Stimulated activated CD4-positive, alpha-beta T cell treated with anti-CD3 and anti-CD28 coated beads, Interleukin-12 subunit alpha, Interleukin-12 subunit beta, amount 100 ng/mL, for 48 hours (primary cell): ENCODE data around the gene ASGR1.

ENCODE experiments used
- DNase-seq, 3 donors: peaks; one replicate each; pipeline ENCODE4 v3.0.0-alpha.2; 2020; ENCODE audit warnings: low read depth in 2 of 3, low spot score in 1 of 3

ASGR1 gene

DNA sequence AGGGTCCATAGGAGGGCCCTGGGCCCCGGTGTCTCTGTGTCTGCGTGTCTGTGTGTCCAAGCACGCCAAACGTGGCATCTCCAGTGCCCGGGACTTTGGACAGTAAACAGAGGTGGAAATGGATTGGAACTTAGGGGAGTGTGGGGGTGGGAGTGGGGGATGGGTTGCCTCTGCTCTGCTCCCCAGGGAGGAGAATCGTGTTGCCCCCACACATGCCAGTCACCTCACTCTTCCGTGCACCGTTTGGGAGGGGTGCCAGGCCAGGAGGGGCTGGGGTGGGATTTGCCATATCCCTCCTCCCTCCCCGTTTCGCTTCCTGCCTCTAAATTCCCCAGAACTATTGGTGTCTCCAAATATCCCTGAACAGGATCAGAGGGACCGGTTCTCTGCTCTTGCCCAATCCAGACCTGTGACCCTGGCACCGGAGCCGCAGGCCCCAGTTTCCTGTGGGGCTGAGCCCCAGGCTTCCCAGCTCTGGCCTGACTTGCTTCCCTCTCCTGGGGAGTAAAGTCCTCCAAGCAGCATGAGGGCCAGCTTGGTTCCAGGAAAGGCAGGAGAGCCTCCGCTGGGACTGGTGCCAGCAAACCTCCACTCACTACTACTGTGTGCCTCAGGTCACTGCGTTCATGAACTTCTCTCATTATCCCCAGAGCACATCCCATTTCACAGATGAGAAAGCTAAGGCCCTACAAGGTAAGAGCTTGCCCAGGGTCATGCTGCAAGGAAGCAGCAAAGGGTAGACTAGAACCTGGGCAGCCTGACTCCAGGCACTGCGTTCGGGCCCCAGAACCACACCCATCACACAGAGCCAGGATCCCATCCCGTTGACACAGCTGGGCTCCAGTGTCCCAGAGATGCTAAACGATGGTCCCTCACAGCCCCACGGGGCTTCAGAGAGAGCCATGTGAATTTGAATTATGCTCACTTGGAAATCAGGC lies at the start of gene ASGR1:
TSS of gene ASGR1 (minus strand) at position 54 of the 938 bp plus-strand sequence. CDS start 807 bp downstream, outside the sequence.
- DNase-seq = no peak

GRCh38 chr17:7228920-7229319 lies 49.8 kb upstream of the ASGR1 start:
- no peak for DNase-seq

GRCh38 chr17:7226721-7227710 lies 47.8 kb upstream of the ASGR1 start:
- no peak for DNase-seq

GRCh38 chr17:7225711-7226331 lies 46.7 kb upstream of the ASGR1 start:
- no peak for DNase-seq

DNA sequence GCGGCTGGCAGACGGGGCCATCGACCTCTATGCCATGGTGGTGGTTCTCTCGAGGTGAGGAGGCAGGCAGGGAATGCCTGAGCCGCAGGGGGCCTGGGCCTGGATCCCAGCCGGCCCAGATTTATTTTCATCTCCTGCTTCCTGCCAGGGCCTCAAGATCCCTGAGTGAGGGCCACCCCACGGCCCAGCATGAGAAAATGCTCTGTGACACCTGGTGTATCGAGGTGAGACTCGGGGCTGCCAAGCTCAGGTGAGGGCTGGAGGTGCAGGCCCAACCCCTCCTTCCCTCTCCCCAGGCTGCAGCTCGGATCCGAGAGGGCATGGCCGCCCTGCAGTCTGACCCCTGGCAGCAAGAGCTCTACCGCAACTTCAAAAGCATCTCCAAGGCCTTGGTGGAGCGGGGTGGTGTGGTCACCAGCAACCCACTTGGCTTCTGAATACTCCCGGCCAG lies 45.5 kb upstream of the ASGR1 start:
- DNase-seq = no peak

DNA sequence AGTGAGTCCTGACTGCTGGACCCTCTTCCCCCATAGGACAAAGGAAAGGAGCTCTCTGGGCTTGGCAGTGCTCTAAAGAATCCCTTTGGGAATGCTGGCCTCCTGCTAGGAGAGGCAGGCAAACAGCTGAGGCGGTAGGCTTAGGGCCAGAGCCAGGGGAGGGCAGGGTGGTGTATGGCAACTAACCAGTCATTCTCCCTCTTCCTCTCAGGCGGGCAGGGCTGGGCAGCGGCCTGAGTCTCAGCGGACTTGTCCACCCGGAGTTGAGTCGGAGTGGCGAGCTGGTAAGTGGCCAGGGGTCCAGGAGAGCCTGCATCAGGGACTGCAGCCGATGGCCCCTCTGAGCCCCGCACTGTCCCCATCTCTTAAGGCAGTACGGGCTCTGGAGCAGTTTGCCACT lies 44.9 kb upstream of the ASGR1 start:
- DNase-seq = no peak

- DNase-seq = no peak
Measured at GRCh38 chr17:7223375-7223774, 44.2 kb upstream of the ASGR1 start.

- DNase-seq = no peak
Measured at GRCh38 chr17:7222972-7223292, 43.8 kb upstream of the ASGR1 start.

DNA sequence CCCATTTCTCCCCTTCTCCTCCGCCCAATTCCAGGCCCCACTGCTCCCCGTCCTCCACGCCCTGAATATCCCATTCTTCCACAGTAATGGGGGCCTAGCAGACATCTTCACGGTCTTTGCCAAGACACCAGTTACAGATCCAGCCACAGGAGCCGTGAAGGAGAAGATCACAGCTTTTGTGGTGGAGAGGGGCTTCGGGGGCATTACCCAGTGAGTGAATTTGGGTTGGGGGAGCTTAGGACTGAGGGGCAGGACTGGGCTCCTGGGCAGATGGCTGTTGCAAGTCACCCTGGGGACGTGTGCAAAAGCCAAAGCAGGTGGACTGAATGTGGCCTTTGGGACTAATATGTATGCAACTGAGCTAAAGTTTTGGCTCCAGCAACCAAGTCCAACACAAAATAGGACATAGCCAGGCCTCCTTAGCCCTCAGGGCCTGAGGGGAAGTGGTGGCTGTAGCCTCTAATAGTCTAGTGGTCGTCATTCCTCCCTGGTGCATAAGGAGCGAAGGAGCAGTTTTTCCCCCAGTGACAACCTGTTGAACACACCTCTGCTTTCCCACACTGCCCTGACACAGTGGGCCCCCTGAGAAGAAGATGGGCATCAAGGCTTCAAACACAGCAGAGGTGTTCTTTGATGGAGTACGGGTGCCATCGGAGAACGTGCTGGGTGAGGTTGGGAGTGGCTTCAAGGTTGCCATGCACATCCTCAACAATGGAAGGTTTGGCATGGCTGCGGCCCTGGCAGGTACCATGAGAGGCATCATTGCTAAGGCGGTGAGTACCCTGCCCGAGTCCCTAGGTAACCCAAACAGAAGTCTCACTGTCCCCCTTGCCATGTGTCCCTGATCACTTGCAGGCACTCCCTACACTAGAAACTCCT lies 43.2 kb upstream of the ASGR1 start:
- no peak for DNase-seq

GRCh38 chr17:7221278-7222092 lies 42.3 kb upstream of the ASGR1 start:
- DNase-seq = no peak

DNA sequence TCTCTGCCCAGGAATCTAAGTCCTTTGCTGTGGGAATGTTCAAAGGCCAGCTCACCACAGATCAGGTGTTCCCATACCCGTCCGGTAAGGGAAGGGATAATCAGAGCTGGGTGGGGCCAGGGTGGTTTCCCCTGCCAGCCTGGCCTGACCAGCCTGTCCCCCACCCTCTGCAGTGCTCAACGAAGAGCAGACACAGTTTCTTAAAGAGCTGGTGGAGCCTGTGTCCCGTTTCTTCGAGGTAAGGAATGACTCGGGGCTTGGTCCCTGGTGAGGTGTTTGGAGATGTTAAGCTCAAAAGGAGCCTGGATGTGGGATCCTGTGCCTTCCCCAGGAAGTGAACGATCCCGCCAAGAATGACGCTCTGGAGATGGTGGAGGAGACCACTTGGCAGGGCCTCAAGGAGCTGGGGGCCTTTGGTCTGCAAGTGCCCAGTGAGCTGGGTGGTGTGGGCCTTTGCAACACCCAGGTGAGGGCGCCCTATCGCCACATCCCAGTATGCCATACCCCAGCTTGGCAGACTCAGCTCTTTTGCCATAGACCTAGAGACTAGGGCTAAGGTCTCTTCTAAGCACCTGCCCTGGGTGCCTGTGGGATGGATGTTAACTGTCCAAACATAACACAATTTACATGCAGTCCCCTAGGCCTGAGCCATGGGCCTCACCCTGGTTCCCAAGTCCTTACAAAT lies 41.6 kb upstream of the ASGR1 start:
- peak in 2 of 3 donors; percentile 45 to 47 for DNase-seq

DNA sequence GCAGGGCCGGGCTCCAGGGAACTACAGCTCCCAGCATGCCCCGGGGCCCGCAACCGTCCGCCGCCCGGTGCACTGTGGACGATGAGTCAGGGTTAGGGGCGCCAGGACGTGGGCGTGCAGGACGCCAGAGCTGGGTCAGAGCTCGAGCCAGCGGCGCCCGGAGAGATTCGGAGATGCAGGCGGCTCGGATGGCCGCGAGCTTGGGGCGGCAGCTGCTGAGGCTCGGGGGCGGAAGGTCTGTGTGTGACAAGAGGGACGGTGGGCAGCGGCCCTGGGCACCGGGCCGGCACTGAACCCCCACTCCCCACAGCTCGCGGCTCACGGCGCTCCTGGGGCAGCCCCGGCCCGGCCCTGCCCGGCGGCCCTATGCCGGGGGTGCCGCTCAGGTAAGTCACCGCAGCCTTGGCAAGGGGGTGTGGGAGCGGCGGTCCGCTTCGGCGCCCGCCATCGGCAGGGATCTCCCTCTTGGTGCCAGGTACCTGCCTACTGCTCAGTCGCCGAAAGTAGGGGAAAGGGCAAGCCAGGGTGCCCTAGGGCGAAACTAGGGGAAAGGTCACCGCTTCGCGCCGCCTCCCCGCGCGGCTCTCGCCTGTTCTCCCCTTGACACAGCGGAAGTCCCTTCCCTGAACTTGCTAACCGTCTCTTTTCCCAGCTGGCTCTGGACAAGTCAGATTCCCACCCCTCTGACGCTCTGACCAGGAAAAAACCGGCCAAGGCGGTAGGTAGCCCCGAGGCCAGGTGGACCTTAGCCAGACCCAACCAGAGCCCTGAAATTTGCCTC lies 40.8 kb upstream of the ASGR1 start, which contains the start of the genes ACADVL and DLG4:
TSS of gene ACADVL (plus strand) at position 127 of the 781 bp plus-strand sequence. CDS start at position 174, 47 bp downstream.
TSS of gene DLG4 (minus strand) at position 25 of the 781 bp plus-strand sequence.
- DNase-seq = peak; percentile 71 to 80 (median 74)

- DNase-seq = no peak
Measured at GRCh38 chr17:7219229-7219811, 40.1 kb upstream of the ASGR1 start.

- no peak for DNase-seq
Measured at GRCh38 chr17:7218758-7219157, 39.6 kb upstream of the ASGR1 start.

DNA sequence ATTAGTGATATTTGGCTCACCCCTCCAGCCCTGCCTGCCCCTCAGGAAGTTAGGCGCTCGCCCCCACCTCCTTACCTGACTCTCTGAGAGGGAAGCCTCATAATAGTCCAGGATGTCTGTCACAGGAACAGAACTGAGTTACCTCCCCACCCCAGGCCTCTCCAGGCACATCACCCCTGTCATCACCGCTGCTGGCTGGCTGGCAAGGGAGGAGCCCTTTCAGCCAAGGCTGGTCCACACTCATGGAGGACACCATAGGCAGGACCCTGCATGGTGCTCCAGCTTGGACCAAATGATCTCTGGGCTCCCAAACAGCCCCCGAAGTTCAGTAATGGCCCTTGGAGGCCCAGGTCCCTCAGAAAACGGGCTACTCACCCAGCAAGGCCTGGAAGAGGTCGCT lies 39.0 kb upstream of the ASGR1 start:
- no peak for DNase-seq

- no peak for DNase-seq
Measured at GRCh38 chr17:7217113-7217987, 38.2 kb upstream of the ASGR1 start.
